ENCODE results near the gene LDLRAD4. TPM values are rescaled to one million over a fixed set of nuclear protein-coding genes. Genes with fewer than 3 reads are reported as not detected.

The LDLRAD4 gene
- total and polyA plus RNA-seq, 2 donors (not counting 1 experiment from before 2014, with no cell fraction given) = 13.9 to 35.7 TPM

GRCh38 chr18:13531681-13532325, 313.2 kb downstream of the LDLRAD4 start:
- CTCF ChIA-PET = interaction anchor here (0.9 to 2.9 kb wide), 2 partner anchors 316 to 318 kb away, joined by 4 to 11 read pairs; no protein-coding TSS in a partner anchor
- Mint-ChIP-seq H3K9me3 (ENCODE audit: insufficient read depth) (no peaks in the 10 kb centered on the region), H3K27me3 (no peaks in the 10 kb centered on the region), H3K4me3 (no peak overlapping the region), H3K4me1 (peaks cover 14% of the 10 kb centered on the region), H3K27ac (no peak overlapping the region)
- no peaks in the 10 kb centered on the region for H3K9me3 ChIP-seq (ENCODE audit: control extremely low read depth in 1 of 3, control insufficient read depth in 2 of 3, insufficient read depth in 1 of 3, low read length in 2 of 3)
- H3K4me1 ChIP-seq (ENCODE audit: control insufficient read depth in 2 of 2, insufficient read depth in 2 of 2, low read length in 2 of 2) = peaks cover 5 to 8% of the 10 kb centered on the region in 2 donors
- no peak overlapping the region for H3K4me2 ChIP-seq (replicated peaks; ENCODE audit: low read depth, low read length, poor library complexity, severe bottlenecking)
- POLR2A ChIA-PET = no interaction called here
- H2AFZ ChIP-seq (ENCODE audit: insufficient read depth, low read depth, low read length, poor library complexity, severe bottlenecking) = no peak overlapping the region
- no peaks in the 10 kb centered on the region for H4K20me1 ChIP-seq (ENCODE audit: control insufficient read depth, insufficient read depth, low read length, poor library complexity, severe bottlenecking)
- H3K4me3 ChIP-seq (ENCODE audit: control extremely low read depth in 1 of 5, extremely low read depth in 1 of 5, insufficient read depth in 1 of 5, low read depth in 2 of 5, low read length in 4 of 5) = no peak overlapping the region
- peaks cover 12% of the 10 kb centered on the region for H3K79me2 ChIP-seq (ENCODE audit: control insufficient read depth, insufficient read depth, low read length)
- H3K36me3 ChIP-seq (replicated peaks in 1 of 2; ENCODE audit: control extremely low read depth in 1 of 2, control insufficient read depth in 1 of 2, extremely low read depth in 1 of 2, insufficient read depth in 2 of 2, low read length in 1 of 2) = no peaks in the 10 kb centered on the region
- WGBS (ENCODE audit: insufficient coverage) = 94% methylated on average over 11 of the region's 17 CpGs
- no peak overlapping the region for H3K9ac ChIP-seq (ENCODE audit: low read length)
- DNase-seq (no peak), ATAC-seq (ENCODE audit: low read depth) (no peak)
- H3K27me3 ChIP-seq (replicated peaks in 1 of 4; ENCODE audit: control extremely low read depth in 1 of 4, control insufficient read depth in 3 of 4, insufficient read depth in 4 of 4, low read length in 3 of 4) = no peaks in the 10 kb centered on the region
- TF ChIP-seq EZH2 (IDR thresholded peaks at IDR 0.05; ENCODE audit: borderline replicate concordance, insufficient read depth, low read depth, low read length, poor library complexity, severe bottlenecking) (no peak), CTCF (IDR thresholded peaks at IDR 0.05) (no peak)
- no peak overlapping the region for H3K27ac ChIP-seq (ENCODE audit: low read length in 2 of 2)
- intact Hi-C loops (cut with micrococcal nuclease) = loop anchor here (1.0 to 10.0 kb wide), 2 partner anchors 147 to 316 kb away; no protein-coding TSS in a partner anchor

GRCh38 chr18:13532406-13533075, 314.0 kb downstream of the LDLRAD4 start:
- Histone ChIP-seq H3K27ac (ENCODE audit: low read length in 2 of 2) (no peak overlapping the region), H3K9ac (ENCODE audit: low read length) (no peak overlapping the region), H3K4me1 (ENCODE audit: control insufficient read depth in 2 of 2, insufficient read depth in 2 of 2, low read length in 2 of 2) (peaks cover 12 to 15% of the 10 kb centered on the region in 2 donors), H4K20me1 (ENCODE audit: control insufficient read depth, insufficient read depth, low read length, poor library complexity, severe bottlenecking) (no peaks in the 10 kb centered on the region), H2AFZ (ENCODE audit: insufficient read depth, low read depth, low read length, poor library complexity, severe bottlenecking) (no peak overlapping the region), H3K79me2 (ENCODE audit: control insufficient read depth, insufficient read depth, low read length) (peaks cover 10% of the 10 kb centered on the region), H3K4me2 (replicated peaks; ENCODE audit: low read depth, low read length, poor library complexity, severe bottlenecking) (no peak overlapping the region), H3K27me3 (replicated peaks in 1 of 4; ENCODE audit: control extremely low read depth in 1 of 4, control insufficient read depth in 3 of 4, insufficient read depth in 4 of 4, low read length in 3 of 4) (no peaks in the 10 kb centered on the region), H3K9me3 (ENCODE audit: control extremely low read depth in 1 of 3, control insufficient read depth in 2 of 3, insufficient read depth in 1 of 3, low read length in 2 of 3) (no peaks in the 10 kb centered on the region), H3K36me3 (replicated peaks in 1 of 2; ENCODE audit: control extremely low read depth in 1 of 2, control insufficient read depth in 1 of 2, extremely low read depth in 1 of 2, insufficient read depth in 2 of 2, low read length in 1 of 2) (no peaks in the 10 kb centered on the region), H3K4me3 (ENCODE audit: control extremely low read depth in 1 of 5, extremely low read depth in 1 of 5, insufficient read depth in 1 of 5, low read depth in 2 of 5, low read length in 4 of 5) (no peak overlapping the region)
- CTCF ChIA-PET = interaction anchor here (1.2 to 2.9 kb wide), 2 partner anchors 10 to 317 kb away, joined by 3 to 11 read pairs; no protein-coding TSS in a partner anchor
- Mint-ChIP-seq H3K4me3 (no peak overlapping the region), H3K4me1 (peaks cover 22% of the 10 kb centered on the region), H3K9me3 (ENCODE audit: insufficient read depth) (no peaks in the 10 kb centered on the region), H3K27ac (no peak overlapping the region), H3K27me3 (no peaks in the 10 kb centered on the region)
- 95% methylated on average over 14 of the region's 14 CpGs for WGBS (ENCODE audit: insufficient coverage)
- intact Hi-C loops (cut with micrococcal nuclease) = loop anchor here (10.0 kb wide), 1 partner anchor 148 kb away; no protein-coding TSS in a partner anchor
- ATAC-seq (ENCODE audit: low read depth) (no peak), DNase-seq (no peak)
- no peak for TF ChIP-seq EZH2 (IDR thresholded peaks at IDR 0.05; ENCODE audit: borderline replicate concordance, insufficient read depth, low read depth, low read length, poor library complexity, severe bottlenecking)
- no peak for TF ChIP-seq CTCF (IDR thresholded peaks at IDR 0.05)
- POLR2A ChIA-PET = interaction anchor here (0.6 kb wide), 1 partner anchor 537 kb away, joined by 3 read pairs; no protein-coding TSS in a partner anchor
